HEK293 (cell line): ENCODE measurements around the gene SPTAN1.

Experiments used
- GLIS1 ChIP-seq: fragments of 450-650 bp; formaldehyde crosslinking; IDR thresholded peaks from 2 replicates; pipeline ENCODE4 v1.5.1; 2016; ENCODE audit warnings: missing biosample characterization, missing genetic modification characterization
- KLF1 ChIP-seq: fragments of 450-650 bp; formaldehyde crosslinking; IDR thresholded peaks from 2 replicates; pipeline ENCODE4 v1.5.1; 2016; ENCODE audit warnings: missing biosample characterization, missing genetic modification characterization
- KLF7 ChIP-seq: fragments of 450-650 bp; formaldehyde crosslinking; IDR thresholded peaks from 2 replicates; pipeline ENCODE4 v1.5.1; 2016; ENCODE audit warnings: missing biosample characterization, missing genetic modification characterization, borderline replicate concordance
- SP3 ChIP-seq: fragments of 450-650 bp; formaldehyde crosslinking; IDR thresholded peaks from 2 replicates; pipeline ENCODE4 v1.5.1; 2016; ENCODE audit warnings: missing biosample characterization, missing genetic modification characterization
- ZBTB17 ChIP-seq: fragments of 450-650 bp; formaldehyde crosslinking; IDR thresholded peaks from 2 replicates; pipeline ENCODE4 v1.5.1; 2016; ENCODE audit warnings: missing biosample characterization, missing genetic modification characterization
- ZEB2 ChIP-seq: fragments of 450-650 bp; formaldehyde crosslinking; IDR thresholded peaks from 2 replicates; pipeline ENCODE4 v1.5.1; 2016; ENCODE audit warnings: missing biosample characterization, missing genetic modification characterization
- ZNF112 ChIP-seq: fragments of 450-650 bp; formaldehyde crosslinking; IDR thresholded peaks from 2 replicates; pipeline ENCODE4 v1.5.0; 2017; ENCODE audit warnings: missing biosample characterization, missing genetic modification characterization
- ZNF148 ChIP-seq: fragments of 450-650 bp; formaldehyde crosslinking; IDR thresholded peaks from 2 replicates; pipeline ENCODE4 v1.5.0; 2017; ENCODE audit warnings: missing biosample characterization, missing genetic modification characterization, borderline replicate concordance
- ZNF184 ChIP-seq: fragments of 450-650 bp; IDR thresholded peaks from 2 replicates; pipeline ENCODE4 v1.5.1; 2018; ENCODE audit warnings: missing biosample characterization, mild to moderate bottlenecking, missing genetic modification characterization
- ZNF19 ChIP-seq: fragments of 450-650 bp; formaldehyde crosslinking; IDR thresholded peaks from 2 replicates; pipeline ENCODE4; 2016; ENCODE audit warnings: missing biosample characterization, missing genetic modification characterization, low read depth
- ZNF214 ChIP-seq: fragments of 450-650 bp; formaldehyde crosslinking; IDR thresholded peaks from 2 replicates; pipeline ENCODE4 v1.5.1; 2017; ENCODE audit warnings: missing biosample characterization, mild to moderate bottlenecking, missing genetic modification characterization, borderline replicate concordance
- ZNF292 ChIP-seq: fragments of 450-650 bp; formaldehyde crosslinking; IDR thresholded peaks from 2 replicates; pipeline ENCODE4 v1.5.1; 2016; ENCODE audit warnings: low read depth, missing biosample characterization, missing genetic modification characterization, borderline replicate concordance
- ZNF391 ChIP-seq: fragments of 450-650 bp; formaldehyde crosslinking; IDR thresholded peaks from 2 replicates; pipeline ENCODE4 v1.5.1; 2016; ENCODE audit warnings: low read depth, missing biosample characterization, missing genetic modification characterization, borderline replicate concordance
- ZNF426 ChIP-seq: fragments of 450-650 bp; formaldehyde crosslinking; IDR thresholded peaks from 2 replicates; pipeline ENCODE4 v1.5.1; 2017; ENCODE audit warnings: missing biosample characterization, missing genetic modification characterization, mild to moderate bottlenecking, inconsistent platforms, moderate library complexity
- ZNF449 ChIP-seq: fragments of 450-650 bp; formaldehyde crosslinking; IDR thresholded peaks from 2 replicates; pipeline ENCODE4 v1.5.1; 2017; ENCODE audit warnings: missing biosample characterization, mild to moderate bottlenecking, missing genetic modification characterization, moderate library complexity
- ZNF48 ChIP-seq: fragments of 450-650 bp; formaldehyde crosslinking; IDR thresholded peaks from 2 replicates; pipeline ENCODE4 v1.5.1; 2016; ENCODE audit warnings: missing biosample characterization, missing genetic modification characterization
- ZNF501 ChIP-seq: fragments of 450-650 bp; formaldehyde crosslinking; IDR thresholded peaks from 2 replicates; pipeline ENCODE4 v1.5.1; 2016; ENCODE audit warnings: missing biosample characterization, missing genetic modification characterization
- ZNF529 ChIP-seq: fragments of 450-650 bp; formaldehyde crosslinking; IDR thresholded peaks from 2 replicates; pipeline ENCODE4 v1.5.1; 2017; ENCODE audit warnings: missing genetic modification characterization, missing biosample characterization; ENCODE audit not compliant: insufficient replicate concordance
- ZNF747 ChIP-seq: fragments of 450-650 bp; formaldehyde crosslinking; IDR thresholded peaks from 2 replicates; pipeline ENCODE4 v1.5.1; 2016; ENCODE audit warnings: missing biosample characterization, missing genetic modification characterization
- ZNF76 ChIP-seq: fragments of 450-650 bp; formaldehyde crosslinking; IDR thresholded peaks from 2 replicates; pipeline ENCODE4; 2016; ENCODE audit warnings: low read depth, missing biosample characterization, missing genetic modification characterization, borderline replicate concordance
- ZNF843 ChIP-seq: fragments of 450-650 bp; formaldehyde crosslinking; IDR thresholded peaks from 2 replicates; pipeline ENCODE4 v1.5.1; 2016; ENCODE audit warnings: missing biosample characterization, missing genetic modification characterization
- ZSCAN4 ChIP-seq: fragments of 450-650 bp; formaldehyde crosslinking; IDR thresholded peaks from 2 replicates; pipeline ENCODE4 v1.5.1; 2017; ENCODE audit warnings: missing biosample characterization, missing genetic modification characterization
- TF ChIP-seq, protein P1 (sequence below): fragments of 450-650 bp; formaldehyde crosslinking; IDR thresholded peaks from 2 replicates; pipeline ENCODE4 v1.5.1; 2016; ENCODE audit warnings: missing biosample characterization, missing genetic modification characterization
- TF ChIP-seq, protein P2 (sequence below): fragments of 450-650 bp; formaldehyde crosslinking; IDR thresholded peaks from 2 replicates; pipeline ENCODE4 v1.5.1; 2016; ENCODE audit warnings: missing biosample characterization, missing genetic modification characterization
- TF ChIP-seq, protein P3 (sequence below): fragments of 450-650 bp; formaldehyde crosslinking; conservative IDR thresholded peaks from 2 replicates; pipeline ENCODE4 v1.5.1; 2016; ENCODE audit warnings: low read depth, missing biosample characterization, missing genetic modification characterization

SPTAN1 gene

DNA sequence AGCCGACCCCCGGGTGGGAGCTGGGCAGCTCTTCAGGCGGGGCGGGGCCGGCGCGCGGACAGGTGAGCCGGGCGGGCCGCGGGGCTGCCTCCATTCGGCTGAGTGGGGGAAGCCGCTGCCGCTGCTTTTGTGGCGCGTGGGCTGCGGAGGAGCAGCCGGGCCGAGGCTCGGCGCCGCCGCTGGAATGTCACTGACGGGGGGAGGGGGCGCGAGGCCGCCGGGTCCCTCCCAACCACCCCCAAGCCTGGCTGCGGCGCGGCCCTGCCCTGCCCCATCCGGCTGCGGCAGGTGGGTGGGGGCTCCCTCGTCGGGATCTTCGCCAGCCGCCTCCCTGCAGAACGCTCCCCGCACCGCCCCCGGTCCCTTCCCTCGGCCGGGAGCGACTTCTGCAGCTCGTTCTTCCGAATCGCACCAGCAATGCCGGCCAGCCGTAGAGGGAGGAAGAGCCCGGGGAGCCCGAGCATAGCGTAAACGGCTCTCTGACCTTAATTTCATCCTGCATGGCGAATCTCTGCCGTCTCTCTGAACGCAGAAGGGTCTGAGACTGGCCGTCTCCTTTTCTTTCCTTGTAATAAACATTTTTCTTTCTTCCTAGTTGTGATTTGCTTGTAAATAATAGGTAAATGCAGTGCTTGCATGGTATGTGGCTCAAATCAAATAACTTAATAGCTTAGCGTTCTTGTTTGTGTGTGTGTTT lies 505 bp downstream of the SPTAN1 start (continued):
- no peak for TF ChIP-seq ZNF214
- no peak for TF ChIP-seq ZNF184 (tag by site-specific recombination)
- peak; percentile 71 for TF ChIP-seq KLF1 (tag by site-specific recombination)
- TF ChIP-seq ZNF48 (tag by site-specific recombination) = no peak
- TF ChIP-seq ZNF292 (tag by site-specific recombination) = no peak
- no peak for TF ChIP-seq ZNF843 (tag by site-specific recombination)
- no peak for TF ChIP-seq ZNF148
- no peak for TF ChIP-seq GLIS1 (tag by site-specific recombination)
- TF ChIP-seq ZSCAN4 (tag by site-specific recombination) = no peak
- TF ChIP-seq, protein P1, sequence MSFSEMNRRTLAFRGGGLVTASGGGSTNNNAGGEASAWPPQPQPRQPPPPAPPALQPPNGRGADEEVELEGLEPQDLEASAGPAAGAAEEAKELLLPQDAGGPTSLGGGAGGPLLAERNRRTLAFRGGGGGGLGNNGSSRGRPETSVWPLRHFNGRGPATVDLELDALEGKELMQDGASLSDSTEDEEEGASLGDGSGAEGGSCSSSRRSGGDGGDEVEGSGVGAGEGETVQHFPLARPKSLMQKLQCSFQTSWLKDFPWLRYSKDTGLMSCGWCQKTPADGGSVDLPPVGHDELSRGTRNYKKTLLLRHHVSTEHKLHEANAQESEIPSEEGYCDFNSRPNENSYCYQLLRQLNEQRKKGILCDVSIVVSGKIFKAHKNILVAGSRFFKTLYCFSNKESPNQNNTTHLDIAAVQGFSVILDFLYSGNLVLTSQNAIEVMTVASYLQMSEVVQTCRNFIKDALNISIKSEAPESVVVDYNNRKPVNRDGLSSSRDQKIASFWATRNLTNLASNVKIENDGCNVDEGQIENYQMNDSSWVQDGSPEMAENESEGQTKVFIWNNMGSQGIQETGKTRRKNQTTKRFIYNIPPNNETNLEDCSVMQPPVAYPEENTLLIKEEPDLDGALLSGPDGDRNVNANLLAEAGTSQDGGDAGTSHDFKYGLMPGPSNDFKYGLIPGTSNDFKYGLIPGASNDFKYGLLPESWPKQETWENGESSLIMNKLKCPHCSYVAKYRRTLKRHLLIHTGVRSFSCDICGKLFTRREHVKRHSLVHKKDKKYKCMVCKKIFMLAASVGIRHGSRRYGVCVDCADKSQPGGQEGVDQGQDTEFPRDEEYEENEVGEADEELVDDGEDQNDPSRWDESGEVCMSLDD (tag by site-specific recombination) = no peak
- TF ChIP-seq, protein P2, sequence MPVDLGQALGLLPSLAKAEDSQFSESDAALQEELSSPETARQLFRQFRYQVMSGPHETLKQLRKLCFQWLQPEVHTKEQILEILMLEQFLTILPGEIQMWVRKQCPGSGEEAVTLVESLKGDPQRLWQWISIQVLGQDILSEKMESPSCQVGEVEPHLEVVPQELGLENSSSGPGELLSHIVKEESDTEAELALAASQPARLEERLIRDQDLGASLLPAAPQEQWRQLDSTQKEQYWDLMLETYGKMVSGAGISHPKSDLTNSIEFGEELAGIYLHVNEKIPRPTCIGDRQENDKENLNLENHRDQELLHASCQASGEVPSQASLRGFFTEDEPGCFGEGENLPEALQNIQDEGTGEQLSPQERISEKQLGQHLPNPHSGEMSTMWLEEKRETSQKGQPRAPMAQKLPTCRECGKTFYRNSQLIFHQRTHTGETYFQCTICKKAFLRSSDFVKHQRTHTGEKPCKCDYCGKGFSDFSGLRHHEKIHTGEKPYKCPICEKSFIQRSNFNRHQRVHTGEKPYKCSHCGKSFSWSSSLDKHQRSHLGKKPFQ (tag by site-specific recombination) = no peak
- TF ChIP-seq ZBTB17 (tag by site-specific recombination) = peak; percentile 47; the same call in 1 of the 2 replicates
- peak; percentile 36 for TF ChIP-seq SP3 (tag by site-specific recombination)
- no peak for TF ChIP-seq ZEB2 (tag by site-specific recombination)
- no peak for TF ChIP-seq ZNF19 (tag by site-specific recombination)
- no peak for TF ChIP-seq ZNF426 (tag by site-specific recombination)
- no peak for TF ChIP-seq ZNF76 (tag by site-specific recombination)
- 0 out of 2 replicates have a peak, but pooled peaks have one; percentile 8 for TF ChIP-seq ZNF449 (tag by site-specific recombination)
- TF ChIP-seq ZNF529 (tag by site-specific recombination) = no peak
- TF ChIP-seq ZNF747 (tag by site-specific recombination) = no peak
- TF ChIP-seq KLF7 (tag by site-specific recombination) = no peak
- no peak for TF ChIP-seq ZNF391 (tag by site-specific recombination)
- TF ChIP-seq, protein P3, sequence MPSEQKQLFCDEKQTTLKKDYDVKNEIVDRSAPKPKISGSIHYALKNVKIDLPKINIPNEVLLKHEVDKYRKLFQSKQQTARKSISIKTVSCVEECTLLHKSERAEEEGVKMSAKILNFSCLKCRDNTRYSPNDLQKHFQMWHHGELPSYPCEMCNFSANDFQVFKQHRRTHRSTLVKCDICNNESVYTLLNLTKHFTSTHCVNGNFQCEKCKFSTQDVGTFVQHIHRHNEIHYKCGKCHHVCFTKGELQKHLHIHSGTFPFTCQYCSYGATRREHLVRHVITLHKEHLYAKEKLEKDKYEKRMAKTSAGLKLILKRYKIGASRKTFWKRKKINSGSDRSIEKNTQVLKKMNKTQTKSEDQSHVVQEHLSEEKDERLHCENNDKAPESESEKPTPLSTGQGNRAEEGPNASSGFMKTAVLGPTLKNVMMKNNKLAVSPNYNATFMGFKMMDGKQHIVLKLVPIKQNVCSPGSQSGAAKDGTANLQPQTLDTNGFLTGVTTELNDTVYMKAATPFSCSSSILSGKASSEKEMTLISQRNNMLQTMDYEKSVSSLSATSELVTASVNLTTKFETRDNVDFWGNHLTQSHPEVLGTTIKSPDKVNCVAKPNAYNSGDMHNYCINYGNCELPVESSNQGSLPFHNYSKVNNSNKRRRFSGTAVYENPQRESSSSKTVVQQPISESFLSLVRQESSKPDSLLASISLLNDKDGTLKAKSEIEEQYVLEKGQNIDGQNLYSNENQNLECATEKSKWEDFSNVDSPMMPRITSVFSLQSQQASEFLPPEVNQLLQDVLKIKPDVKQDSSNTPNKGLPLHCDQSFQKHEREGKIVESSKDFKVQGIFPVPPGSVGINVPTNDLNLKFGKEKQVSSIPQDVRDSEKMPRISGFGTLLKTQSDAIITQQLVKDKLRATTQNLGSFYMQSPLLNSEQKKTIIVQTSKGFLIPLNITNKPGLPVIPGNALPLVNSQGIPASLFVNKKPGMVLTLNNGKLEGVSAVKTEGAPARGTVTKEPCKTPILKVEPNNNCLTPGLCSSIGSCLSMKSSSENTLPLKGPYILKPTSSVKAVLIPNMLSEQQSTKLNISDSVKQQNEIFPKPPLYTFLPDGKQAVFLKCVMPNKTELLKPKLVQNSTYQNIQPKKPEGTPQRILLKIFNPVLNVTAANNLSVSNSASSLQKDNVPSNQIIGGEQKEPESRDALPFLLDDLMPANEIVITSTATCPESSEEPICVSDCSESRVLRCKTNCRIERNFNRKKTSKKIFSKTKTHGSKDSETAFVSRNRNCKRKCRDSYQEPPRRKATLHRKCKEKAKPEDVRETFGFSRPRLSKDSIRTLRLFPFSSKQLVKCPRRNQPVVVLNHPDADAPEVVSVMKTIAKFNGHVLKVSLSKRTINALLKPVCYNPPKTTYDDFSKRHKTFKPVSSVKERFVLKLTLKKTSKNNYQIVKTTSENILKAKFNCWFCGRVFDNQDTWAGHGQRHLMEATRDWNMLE (tag by site-specific recombination) = no peak
- TF ChIP-seq ZNF501 (tag by site-specific recombination) = no peak
- no peak for TF ChIP-seq ZNF112 (tag by site-specific recombination)
